ENCODE results near the gene ADARB2. TPM values are rescaled to one million over a fixed set of nuclear protein-coding genes. Genes with fewer than 3 reads are reported as not detected.

The ADARB2 gene
- total and polyA plus RNA-seq, 2 experiments from 2014 or later: not detected

DNA sequence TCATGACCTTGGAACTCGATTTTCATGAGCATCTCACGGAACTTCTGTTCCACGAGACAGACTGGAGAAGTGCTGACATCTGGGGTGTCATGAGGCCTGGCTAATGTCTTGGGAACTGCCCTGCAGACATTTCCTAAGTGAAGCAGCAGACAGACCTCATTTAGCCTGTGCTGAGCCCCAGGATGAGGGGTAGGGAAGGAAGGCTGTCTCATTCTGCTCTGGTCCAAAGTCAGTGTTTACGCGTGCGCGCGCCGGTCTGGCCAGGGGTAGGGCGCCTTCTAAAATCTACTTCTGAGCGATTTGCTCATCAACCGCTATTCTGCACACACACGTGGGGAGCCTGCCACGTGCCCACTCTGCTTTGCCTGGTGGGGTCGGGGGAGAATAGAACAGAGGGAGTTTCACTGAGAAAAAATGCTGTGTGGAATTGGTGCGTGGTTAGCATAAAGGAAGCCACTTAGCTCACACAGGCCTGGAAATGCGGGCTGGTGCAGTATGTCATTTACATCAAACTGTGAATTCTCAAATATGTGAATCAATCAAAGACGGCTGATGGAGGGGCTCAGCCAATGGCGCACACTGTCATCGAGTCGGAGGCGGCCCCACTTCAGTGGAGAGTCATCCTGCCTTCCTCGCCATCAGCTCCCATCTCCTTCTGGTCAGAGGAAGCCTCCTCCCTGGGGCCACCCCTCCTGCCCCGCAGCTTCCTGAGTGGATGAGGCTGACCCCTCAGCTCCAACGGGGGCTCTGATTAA lies 335.1 kb downstream of the ADARB2 start:
- no peaks in the 10 kb centered on the region for H3K27me3 ChIP-seq (replicated peaks; ENCODE audit: insufficient read depth)
- TF ChIP-seq EZH2 (IDR thresholded peaks at IDR 0.05; ENCODE audit: insufficient read depth, poor library complexity, severe bottlenecking) (no peak), EZH2phosphoT487 (IDR thresholded peaks at IDR 0.05; ENCODE audit: insufficient read depth, low read depth) (no peak)
- H3K4me1 ChIP-seq (ENCODE audit: insufficient read depth): no peaks in the 10 kb centered on the region
- no peaks in the 10 kb centered on the region for H4K20me1 ChIP-seq (ENCODE audit: insufficient read depth)
- H3K9me2 ChIP-seq (ENCODE audit: insufficient read depth): no peaks in the 10 kb centered on the region
- no peak overlapping the region for H3K9ac ChIP-seq
- H3K36me3 ChIP-seq (ENCODE audit: low read depth): no peaks in the 10 kb centered on the region
- no peak overlapping the region for H3K4me2 ChIP-seq (ENCODE audit: unreplicated experiment)
- 52 to 53% methylated on average over 25 of the region's 25 CpGs for WGBS, 2 experiments (ENCODE audit: low coverage in 1 of 2, low lambda C conversion rate in 2 of 2, missing lambda C conversion rate in 2 of 2)
- no peak overlapping the region for H3K4me3 ChIP-seq
- H3F3A ChIP-seq (ENCODE audit: insufficient read depth): no peaks in the 10 kb centered on the region
- in situ Hi-C loops (cut with MboI): no loop called here
- no peaks in the 10 kb centered on the region for H3K79me2 ChIP-seq (ENCODE audit: insufficient read depth)
- no peaks in the 10 kb centered on the region for H3K9me3 ChIP-seq (ENCODE audit: low read depth)
- no peak overlapping the region for H2AFZ ChIP-seq
- no peak overlapping the region for H3K27ac ChIP-seq
- DNase-seq: no peak

- Histone ChIP-seq H3K9me2 (ENCODE audit: insufficient read depth) (no peaks in the 10 kb centered on the region), H3K4me1 (ENCODE audit: insufficient read depth) (no peaks in the 10 kb centered on the region), H3K36me3 (ENCODE audit: low read depth) (no peaks in the 10 kb centered on the region), H3K27ac (no peak overlapping the region), H3K4me2 (ENCODE audit: unreplicated experiment) (no peak overlapping the region), H3K9ac (no peak overlapping the region), H3K9me3 (ENCODE audit: low read depth) (no peaks in the 10 kb centered on the region), H3K79me2 (ENCODE audit: insufficient read depth) (no peaks in the 10 kb centered on the region), H4K20me1 (ENCODE audit: insufficient read depth) (no peaks in the 10 kb centered on the region), H2AFZ (no peak overlapping the region), H3K4me3 (no peak overlapping the region), H3F3A (ENCODE audit: insufficient read depth) (no peaks in the 10 kb centered on the region), H3K27me3 (replicated peaks; ENCODE audit: insufficient read depth) (no peaks in the 10 kb centered on the region)
- in situ Hi-C loops (cut with MboI): no loop called here
- 48 to 52% methylated on average over 30 to 34 of the region's 35 CpGs for WGBS, 2 experiments (ENCODE audit: low coverage in 1 of 2, low lambda C conversion rate in 2 of 2, missing lambda C conversion rate in 2 of 2)
- TF ChIP-seq EZH2 (IDR thresholded peaks at IDR 0.05; ENCODE audit: insufficient read depth, poor library complexity, severe bottlenecking) (no peak), EZH2phosphoT487 (IDR thresholded peaks at IDR 0.05; ENCODE audit: insufficient read depth, low read depth) (no peak)
- no peak for DNase-seq
Observed at GRCh38 chr10:1401071-1401965, 336.0 kb downstream of the ADARB2 start.

DNA sequence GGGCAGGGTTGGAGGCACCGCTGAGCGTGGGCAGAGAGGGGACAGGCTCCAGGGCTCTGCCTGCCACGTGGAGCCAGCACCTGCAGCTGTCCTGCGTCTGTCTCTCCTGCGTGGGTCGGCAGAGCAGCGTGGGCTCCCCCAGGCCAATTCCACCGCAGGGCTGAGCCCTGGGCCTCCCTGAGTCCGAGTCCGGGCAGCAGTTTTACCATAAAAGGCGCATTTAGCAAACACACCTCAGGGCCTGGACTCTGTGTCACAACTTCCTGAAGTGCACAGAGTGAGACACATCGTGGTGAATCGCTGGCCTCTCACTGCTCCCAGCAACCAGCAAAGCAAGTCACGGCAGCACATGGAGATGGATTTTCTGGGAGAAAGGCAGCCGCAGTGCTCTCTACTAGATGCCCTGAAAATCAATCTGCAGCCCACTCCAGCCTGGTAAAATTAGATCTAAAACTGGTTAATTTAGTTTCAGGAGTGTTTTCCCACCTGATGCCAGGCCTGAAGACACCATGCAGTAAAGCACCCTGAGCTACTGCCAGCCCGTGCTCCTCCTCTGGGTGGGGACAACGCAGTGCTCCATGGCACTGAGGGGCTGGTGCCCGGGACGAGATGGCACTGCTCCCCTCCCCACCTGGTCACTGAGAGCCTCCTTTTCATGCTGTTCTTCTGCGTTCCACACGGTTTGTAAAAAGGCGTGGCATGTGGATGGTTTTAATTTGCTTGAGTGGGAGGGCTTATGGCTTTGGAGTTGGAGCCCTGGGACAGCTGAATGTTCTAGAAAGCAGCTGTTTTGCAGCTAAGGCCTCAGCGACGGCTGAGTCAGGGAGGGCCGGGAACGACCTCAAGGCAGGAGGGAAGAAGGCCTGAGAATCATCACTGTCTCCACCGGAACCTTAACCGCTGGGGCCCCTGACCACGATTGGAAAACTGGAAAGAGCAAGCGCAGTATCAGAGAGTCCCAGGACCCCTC lies 336.9 kb downstream of the ADARB2 start:
- H3K4me2 ChIP-seq (ENCODE audit: unreplicated experiment): no peak overlapping the region
- H3K9me2 ChIP-seq (ENCODE audit: insufficient read depth): no peaks in the 10 kb centered on the region
- no peak overlapping the region for H2AFZ ChIP-seq
- no peak overlapping the region for H3K27ac ChIP-seq
- no peaks in the 10 kb centered on the region for H3K4me1 ChIP-seq (ENCODE audit: insufficient read depth)
- no peaks in the 10 kb centered on the region for H3K27me3 ChIP-seq (replicated peaks; ENCODE audit: insufficient read depth)
- TF ChIP-seq EZH2phosphoT487 (IDR thresholded peaks at IDR 0.05; ENCODE audit: insufficient read depth, low read depth): no peak
- no peak for TF ChIP-seq EZH2 (IDR thresholded peaks at IDR 0.05; ENCODE audit: insufficient read depth, poor library complexity, severe bottlenecking)
- H3K79me2 ChIP-seq (ENCODE audit: insufficient read depth): no peaks in the 10 kb centered on the region
- H3K9ac ChIP-seq: no peak overlapping the region
- DNase-seq: no peak
- no peak overlapping the region for H3K4me3 ChIP-seq
- no peaks in the 10 kb centered on the region for H3F3A ChIP-seq (ENCODE audit: insufficient read depth)
- in situ Hi-C loops (cut with MboI): no loop called here
- no peaks in the 10 kb centered on the region for H4K20me1 ChIP-seq (ENCODE audit: insufficient read depth)
- no peaks in the 10 kb centered on the region for H3K36me3 ChIP-seq (ENCODE audit: low read depth)
- WGBS, 2 experiments (ENCODE audit: low coverage in 1 of 2, low lambda C conversion rate in 2 of 2, missing lambda C conversion rate in 2 of 2): 24 to 29% methylated on average over 30 of the region's 30 CpGs
- no peaks in the 10 kb centered on the region for H3K9me3 ChIP-seq (ENCODE audit: low read depth)
